ENCODE data around the gene SMPD2. TPM values are rescaled to one million over a fixed set of nuclear protein-coding genes. Genes with fewer than 3 reads are reported as not detected.

Gene SMPD2
- total RNA-seq, 1 experiment from 2014 or later, result 9.2 TPM

DNA sequence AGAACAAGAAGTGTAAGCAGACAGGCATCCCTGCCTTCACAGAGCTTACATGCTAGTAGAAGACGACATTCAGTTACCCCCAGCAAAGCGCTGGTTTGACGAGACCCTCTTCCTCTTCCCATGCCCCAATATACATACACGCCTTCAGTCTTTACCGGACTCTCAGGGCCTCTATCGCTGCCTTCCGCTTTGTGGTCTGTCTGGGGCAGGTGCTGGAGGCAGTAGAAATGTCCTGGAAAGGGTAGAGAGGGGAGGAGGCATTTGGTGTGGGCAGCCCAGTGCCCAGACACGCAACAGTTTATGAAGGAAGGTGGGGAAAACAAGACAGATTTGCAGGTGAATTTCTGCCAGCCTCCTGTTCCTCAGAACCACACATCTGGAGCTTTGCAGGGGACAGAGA is 6.0 kb downstream of the SMPD2 start:
- DNase-seq (ENCODE audit: low read depth), result no peak

DNA sequence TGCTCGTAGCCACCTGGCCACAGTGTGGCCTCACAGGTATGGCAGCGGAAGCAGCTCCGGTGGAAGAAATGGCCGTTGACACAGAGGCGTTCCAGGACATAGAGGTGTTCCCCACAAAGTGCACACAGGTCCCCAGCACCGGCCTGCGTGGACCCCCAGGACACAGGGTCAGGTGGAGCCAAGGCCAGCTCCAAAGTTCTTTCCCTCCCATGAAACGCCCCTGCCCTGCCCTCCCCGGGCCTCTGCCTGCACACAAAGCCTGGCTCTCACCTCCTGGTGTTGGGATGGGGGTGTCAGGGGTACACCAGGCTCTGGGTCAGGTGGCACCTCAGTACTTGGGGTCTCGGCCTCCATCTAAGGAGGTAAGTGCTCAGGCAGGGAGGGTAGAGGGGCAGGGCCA is 6.6 kb downstream of the SMPD2 start:
- DNase-seq (ENCODE audit: low read depth), result no peak

DNA sequence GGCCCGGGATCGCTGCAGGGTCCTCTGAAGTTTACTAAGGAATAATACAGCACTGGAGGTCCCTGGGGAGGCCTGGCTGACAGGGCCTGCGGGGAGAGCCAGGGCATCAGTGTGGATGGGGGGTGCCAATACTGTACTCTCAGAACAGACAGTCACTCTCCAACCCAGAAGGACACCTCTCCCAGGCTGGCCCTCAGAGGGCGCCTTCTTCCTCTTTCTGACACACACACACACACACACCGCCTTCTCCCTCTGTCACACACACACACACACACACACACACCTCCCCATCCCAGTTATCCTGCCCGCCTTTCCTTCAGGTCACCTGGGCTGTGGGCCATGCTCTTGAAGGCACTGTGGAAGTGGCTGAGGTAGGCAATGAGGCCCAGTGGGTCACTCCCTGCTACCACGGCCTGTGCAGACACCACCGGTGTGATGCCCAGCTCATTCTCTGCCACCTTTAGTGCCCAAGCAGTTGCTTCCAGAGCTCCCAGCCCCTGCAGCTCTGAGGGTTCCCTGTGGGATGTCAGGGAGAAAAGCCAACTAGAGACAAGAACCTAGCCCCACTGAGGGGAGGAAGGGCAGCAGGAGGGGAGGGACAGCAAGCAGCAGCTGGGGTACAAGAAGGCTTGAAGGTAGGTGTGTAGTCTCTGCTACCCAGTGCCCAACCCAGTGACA is 7.5 kb downstream of the SMPD2 start:
- no peak for DNase-seq (ENCODE audit: low read depth)

DNA sequence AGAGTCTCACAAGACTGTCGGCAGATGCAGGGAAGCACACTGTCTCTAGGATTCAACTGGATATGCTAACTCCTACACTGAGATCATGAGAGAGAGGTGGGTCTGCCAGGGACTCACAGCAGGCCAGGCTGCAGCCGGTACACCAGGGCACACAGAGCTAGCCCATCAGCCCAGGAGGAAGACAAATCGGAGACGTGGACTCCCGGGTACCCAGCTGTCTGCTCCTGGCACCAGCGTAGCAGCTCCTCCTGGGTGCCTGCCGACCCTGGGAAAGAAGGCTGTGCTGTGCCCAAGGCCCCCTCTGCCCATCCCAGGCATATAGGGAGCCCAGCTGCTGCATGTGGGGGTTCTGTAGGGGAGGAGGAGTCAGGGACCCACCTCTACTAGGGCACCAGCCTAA is 8.1 kb downstream of the SMPD2 start:
- DNase-seq (ENCODE audit: low read depth), result no peak

DNA sequence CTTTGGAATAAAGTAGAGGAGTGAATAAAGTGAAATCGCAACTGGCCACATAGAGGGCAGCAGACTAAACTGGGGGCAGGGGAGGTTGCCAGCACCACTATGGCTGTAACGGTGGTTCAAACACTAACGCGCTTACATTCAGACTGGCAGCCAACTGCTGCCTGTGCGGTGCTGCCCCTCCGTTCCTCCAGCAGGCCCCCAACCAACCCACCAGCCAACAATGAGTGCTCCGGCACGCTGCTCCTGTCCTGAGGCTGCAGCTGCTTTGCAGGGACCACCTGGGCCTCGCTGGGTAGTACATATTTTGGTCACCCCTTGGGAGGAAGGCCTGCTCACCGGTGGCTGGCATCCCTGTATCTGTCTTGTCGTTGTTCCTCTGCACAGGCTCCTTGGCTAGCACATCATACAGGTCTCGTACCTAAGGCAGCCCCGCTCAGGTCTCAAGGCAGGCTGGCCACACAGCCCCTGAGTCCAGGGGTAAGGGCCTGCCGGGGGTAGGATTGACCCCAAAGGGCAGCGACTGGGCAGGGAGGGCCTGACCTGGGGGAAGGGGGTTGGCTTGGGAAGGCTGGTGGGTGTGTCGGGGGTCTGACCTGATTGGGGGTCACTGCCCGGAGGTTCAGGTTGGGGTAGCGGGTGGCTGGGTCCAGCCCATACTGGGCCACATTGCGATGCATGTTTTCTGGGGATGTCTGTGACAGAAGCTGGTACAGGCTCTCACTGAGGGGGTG is 8.7 kb downstream of the SMPD2 start:
- no peak for DNase-seq (ENCODE audit: low read depth)

DNA sequence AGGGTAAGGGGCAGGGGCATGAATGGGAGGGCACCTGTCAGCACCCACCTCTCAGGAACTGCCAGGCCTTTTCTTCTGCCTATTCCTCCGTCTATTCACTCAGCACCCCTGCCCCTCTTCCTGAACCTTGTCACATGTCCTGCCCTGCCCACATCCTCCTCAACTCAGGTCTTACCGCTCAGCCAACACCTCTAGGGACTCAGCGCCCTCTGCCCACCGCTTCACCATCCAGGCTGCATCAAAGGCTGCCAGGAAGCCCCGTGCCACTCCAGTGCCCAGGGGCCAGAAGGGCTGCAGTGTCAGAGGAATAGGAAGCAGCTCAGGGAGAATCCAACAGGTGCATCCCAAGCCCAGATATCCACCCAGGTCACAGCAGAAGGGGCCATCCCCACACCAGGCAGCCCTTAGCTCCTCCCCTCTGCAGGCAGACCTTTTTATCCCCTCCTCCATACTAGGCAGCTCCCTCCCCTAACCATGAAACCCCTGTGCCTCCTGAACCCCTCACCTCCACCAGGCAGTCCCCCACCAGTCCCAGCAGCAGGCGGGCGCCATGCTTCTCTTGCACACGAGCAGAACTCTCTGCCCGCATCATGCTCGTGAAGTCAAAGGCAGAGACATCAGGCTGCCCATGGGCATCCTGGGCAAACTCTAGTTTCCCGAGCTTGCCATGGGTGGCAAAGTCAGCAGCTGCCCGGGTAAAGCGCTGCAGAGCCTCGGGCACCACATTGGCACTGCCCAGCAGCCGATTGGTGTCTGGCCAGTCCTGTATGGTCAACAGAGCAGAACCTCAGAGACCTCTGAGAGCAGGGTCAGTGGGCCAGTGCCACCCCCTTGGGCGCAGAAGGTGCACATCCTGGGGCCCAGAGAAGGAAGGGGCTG is 9.5 kb downstream of the SMPD2 start:
- no peak for DNase-seq (ENCODE audit: low read depth)

DNA sequence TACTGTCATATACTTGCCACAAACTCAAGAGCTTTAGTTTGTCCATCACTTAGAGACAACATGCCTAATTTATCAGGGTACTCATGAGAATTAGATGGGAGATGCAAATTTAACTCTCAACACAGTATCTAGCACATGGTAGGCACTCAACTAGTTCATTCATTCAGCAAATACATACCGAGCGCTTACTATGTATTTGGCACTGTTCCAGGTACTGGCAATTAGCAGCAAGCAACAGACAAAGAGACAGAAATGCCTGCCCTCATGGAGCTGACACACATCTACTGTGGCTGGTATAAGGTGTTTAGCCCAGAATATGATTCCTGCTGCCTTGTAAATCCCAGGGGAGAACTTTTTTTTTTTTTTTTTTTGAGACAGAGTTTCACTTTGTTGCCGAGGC is 10.3 kb downstream of the SMPD2 start:
- DNase-seq (ENCODE audit: low read depth), result no peak

DNA sequence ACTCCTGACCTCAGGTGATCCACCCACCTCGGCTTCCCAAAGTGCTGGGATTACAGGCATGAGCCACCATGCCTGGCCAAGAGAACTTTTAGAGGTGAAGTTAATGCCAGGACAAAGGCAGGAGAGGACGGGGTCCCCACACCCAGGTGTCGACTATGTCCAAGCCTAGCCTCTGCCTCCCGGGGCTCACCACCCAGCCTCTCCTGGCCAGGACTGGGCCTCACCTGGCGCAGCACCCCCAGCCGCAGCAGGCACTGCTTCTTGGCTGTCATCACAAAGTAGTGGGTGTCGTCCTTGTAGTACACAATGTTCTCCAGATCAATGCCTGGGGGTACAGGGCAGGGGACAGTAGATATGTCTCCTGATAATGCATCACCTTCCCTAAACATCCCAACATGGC is 10.9 kb downstream of the SMPD2 start:
- DNase-seq (ENCODE audit: low read depth), result no peak

DNA sequence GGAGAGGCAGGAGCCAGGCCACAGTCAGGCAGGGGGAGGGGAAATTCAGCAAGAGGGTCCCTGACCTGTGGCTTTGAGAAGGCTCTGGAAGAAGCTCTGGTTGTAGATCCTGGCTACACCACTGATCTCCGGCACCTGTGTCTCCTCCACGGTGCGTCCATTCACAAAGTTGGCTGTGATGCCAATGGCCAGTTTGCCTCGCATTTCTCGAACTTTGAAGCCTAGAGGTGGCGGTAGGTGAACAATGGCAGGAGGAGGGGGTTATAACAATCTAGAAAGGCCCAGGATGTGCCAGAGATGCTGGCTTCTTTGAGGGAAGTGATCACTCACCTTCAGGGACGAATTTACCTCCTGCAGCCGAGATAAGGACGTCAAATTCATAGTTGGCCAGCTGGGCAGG is 11.7 kb downstream of the SMPD2 start:
- no peak for DNase-seq (ENCODE audit: low read depth)

DNA sequence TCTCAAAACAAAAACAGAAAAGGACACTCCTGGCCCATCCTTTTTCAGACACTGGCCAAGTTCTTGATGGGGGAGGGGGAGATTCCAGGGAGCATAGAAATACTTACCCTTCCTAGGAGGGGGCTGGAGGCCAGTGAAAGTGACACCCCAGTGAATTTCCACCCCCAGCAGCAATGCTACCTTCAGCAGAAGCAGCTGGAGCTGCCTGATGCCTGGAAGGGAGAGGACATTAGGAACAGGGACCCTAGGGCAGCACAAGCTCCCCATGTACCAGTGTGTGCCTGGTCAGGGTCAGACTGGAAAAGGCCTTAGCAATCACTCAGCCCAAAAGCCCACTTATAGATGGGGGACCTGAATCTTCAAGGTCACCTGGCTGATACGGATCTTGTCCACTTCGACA is 12.6 kb downstream of the SMPD2 start:
- DNase-seq (ENCODE audit: low read depth), result no peak

DNA sequence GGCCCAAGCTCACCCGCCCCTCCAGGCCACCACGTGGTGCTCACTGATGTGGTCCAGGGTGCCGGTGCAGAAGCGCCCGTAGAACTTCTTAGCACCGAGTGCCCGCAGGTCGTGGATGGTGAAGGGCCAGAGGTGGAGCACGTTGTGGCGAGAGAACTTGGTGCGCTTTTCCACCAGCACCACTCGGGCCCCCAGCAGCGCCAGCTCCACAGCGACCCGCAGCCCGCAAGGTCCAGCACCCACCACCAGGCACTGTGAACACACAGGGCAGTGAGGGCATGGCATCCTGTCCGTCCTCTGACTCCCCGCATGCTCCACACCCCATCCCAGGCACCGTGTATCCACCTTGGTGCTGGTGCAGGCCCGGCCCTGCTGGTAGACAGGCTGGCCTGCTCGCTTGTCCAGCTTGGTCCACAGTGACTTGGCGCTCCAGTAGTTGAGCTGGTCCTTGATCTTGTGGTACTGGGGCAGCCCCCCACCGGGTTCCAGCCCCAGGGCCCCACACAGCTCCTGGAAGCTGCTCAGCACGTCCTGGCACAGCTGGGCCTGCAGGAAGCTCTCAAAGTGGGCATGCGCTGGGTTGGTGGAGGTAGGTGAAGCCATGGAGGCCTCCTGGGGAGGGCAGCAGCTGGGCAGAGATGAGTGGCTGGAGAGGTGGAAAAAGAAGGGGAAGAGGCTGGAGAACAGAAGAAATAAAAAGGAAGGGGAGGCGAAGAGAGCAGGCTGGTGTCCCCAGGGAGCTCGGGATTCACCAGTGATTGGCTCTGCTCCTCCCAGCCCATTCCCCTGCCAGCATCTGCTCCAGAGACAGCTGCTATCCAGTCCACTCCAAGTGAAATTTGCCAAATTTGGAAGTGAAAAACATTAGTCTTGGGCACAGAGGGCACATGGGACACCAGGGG is 13.3 kb downstream of the SMPD2 start:
- DNase-seq (ENCODE audit: low read depth), result peak; percentile 97

DNA sequence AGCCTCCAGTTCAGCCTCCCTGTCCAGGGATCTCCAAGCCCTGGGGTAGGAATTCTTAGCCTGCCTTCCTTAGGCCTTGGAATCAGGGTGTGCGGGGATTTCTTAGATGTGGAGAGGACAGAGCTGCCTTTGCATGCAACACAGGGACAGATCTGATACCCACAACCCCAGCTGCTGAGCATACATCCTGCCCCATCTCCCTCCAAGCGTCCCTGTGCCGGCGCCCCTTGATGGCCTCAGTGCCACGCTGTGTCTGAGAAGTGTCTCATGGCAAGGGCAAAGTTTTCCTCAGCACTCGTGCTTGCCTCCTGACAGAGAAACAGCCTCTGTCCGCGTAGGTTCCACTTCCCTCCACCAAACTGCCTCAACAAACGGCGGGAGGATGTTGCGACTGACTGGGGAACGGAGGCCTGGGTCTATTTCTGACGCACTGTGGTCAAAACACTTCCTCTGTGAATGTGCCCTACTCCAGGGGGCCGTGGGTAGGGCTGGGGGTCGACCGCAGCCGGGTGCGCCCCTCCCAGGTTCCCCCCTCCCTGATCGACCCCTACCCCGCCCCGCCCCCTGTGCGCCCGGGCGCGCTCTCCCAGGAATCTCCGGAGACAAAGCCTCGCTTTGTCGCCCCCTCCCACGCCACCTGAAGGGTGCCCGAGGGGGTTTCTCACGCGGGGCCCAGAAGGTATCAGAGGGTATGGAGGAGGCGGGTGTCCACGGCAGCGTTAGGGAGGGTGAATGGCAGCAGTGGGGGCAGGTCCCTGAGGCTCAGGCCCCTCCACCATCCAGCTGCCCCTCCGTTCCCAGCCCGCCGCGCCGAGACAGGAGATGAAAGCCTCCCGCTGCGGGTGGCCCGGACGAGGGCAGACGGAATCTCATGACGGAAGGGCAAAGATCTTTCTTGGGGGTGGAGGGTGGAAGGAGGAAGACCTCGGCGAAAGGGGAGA is 14.2 kb downstream of the SMPD2 start:
- no peak for DNase-seq (ENCODE audit: low read depth)

DNA sequence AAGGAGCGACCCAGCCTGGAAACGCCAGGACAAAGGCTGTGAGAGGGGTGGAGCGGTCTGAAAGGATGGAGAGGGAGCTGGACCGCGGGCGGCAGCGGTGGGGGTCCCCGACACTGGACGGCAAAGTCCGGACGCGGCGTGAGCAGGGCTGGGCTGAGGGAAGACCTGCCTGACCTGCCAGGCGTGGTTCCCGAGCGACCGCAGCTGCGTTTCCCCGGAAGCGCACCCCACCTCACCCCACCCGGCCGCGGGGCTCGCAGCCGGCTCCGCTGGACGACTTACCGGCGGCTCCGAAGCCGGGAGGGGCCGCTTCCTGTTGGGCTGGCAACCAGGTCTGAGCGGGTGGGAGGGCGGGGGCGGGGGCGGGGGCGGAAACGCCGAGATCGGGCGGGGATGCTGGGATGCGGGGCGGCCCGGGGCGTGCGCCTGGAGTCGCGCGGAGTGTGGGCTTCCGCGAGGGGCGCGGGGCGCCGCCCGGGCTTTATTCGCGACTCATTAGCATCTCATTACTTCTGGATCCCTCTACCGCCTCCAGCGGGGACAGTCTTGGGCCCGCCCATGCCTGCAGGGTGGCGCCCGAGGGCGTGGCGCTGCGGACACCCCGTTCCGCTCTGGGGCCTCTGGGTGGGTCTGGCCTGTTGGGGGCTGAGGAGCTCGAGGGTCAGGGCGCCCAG is 15.1 kb downstream of the SMPD2 start, which contains the start of gene MICAL1:
Gene MICAL1 (minus strand): TSS at position 336 of the 674 bp plus-strand sequence. CDS start 1,576 bp downstream, outside the sequence.
- peak; percentile 79 for DNase-seq (ENCODE audit: low read depth)

DNA sequence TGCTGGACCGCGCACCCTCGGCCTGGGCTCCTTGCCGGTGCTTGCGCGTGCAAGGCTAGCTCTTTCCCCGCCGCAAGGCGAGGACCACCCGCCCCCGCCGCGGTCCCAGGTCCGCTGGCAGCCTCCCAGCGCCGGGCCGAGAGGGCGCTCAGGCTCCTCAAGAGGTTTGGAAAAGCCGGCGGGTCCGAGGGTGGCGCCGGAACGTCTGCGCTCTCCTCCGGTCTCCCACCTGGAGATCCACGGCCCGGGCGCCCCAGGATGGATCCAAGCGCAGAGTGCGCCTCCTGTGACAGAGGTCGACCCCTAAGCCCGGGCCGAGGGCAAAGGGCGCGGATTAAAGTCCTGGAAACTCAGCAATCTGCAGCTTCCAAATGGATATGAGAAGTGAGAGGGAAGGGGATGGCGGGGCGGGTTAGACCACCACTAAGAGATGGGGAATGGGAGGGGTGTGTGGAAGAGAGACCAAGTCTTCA is 15.6 kb downstream of the SMPD2 start:
- DNase-seq (ENCODE audit: low read depth), result no peak

DNA sequence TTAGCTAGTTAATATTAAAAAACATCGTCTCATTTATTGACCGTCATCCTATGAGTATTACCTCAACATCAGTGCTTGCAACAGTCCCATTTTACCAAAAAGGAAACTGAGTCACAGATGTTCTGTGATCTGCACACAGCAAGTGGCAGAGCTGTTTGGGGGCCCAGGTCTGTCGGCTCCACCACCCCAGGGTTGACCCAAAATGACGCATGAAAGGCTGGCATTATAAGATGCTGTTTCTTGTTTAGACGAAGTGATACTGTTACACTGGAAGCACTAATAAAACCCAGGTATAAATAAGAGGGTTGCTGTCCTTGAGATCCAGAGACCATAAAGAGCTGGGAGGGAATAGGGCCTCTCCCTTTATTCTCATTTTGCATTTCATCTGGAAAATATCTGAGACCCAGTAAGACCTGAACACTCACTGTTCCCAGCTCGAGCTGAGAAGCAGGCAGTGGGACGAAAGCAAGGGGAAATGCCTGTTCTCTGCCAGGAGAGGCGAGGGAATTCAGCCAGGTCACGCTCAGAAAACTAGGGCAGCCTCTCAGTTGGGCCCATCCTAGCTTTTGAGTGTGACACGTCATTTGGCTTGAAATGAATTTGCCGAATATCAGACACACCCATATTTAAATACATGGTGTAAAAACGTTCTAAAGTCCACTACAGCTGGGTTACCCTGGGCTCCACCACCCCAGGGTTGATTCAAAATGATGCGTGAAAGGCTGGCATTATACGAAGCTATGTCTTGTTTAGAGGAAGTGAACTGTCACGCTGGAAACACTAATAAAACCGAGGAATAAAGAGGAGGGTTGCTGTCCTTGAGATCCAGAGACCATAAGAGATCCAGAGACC is 16.4 kb downstream of the SMPD2 start:
- peak; percentile 67 for DNase-seq (ENCODE audit: low read depth)

DNA sequence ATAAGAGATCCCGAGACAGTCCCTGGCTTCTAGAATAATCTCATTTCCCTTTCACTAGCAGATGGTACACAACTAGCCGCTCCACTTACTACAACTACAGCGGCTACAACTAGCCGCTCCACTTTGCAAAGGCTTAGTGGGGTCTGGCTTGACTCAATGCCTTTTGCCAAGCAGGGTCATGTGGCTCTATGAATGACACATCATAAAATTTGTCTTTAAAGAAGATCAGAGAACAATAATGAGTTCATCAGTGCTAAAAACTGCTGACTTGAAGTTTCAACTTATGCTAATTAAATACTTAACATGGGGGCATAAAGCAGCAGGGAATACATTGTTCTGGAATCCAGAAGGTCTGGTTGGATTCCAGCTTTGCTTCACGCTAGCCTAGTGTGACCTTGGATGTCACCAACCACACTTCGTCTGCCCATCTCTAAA is 17.1 kb downstream of the SMPD2 start:
- no peak for DNase-seq (ENCODE audit: low read depth)

DNA sequence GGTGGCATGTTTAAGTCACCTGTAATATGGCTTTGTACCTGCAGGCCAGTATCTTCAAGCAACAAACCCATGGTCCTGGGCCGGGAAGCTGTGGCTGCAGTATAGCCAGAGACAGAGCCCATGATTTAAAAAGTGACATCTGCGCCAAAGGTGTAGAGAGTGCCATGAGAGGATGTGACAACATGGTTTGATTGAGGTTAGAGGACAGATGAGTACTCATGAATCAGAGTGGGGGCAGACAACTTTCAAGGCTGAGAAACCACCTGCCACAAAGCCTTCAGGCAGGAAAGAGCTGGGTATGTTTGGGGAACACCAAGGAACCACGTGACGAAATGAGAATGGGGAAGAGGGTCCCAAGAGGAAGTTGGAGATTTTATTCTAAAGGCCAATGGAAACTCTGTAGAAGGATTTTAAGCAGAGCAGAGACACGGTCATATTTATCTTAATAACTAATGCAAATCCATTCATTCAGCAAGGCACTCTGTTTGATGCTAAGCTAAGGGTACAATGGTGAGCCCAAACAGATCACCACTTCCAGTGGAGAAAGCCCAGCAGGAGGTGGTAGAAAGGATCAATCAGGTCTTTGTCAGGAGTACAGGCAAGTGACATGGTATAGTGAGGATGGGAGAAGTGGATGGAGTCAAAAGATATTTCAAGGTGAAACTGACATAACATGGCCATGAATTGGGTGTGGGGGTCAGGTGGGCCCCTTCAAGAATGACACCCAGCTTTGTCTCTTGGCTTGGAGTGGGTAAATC is 18.4 kb downstream of the SMPD2 start:
- DNase-seq (ENCODE audit: low read depth), result peak; percentile 42

Data from LHCN-M2 (cell line).